ENCODE data around the gene SLC27A2.

SLC27A2 gene

DNA sequence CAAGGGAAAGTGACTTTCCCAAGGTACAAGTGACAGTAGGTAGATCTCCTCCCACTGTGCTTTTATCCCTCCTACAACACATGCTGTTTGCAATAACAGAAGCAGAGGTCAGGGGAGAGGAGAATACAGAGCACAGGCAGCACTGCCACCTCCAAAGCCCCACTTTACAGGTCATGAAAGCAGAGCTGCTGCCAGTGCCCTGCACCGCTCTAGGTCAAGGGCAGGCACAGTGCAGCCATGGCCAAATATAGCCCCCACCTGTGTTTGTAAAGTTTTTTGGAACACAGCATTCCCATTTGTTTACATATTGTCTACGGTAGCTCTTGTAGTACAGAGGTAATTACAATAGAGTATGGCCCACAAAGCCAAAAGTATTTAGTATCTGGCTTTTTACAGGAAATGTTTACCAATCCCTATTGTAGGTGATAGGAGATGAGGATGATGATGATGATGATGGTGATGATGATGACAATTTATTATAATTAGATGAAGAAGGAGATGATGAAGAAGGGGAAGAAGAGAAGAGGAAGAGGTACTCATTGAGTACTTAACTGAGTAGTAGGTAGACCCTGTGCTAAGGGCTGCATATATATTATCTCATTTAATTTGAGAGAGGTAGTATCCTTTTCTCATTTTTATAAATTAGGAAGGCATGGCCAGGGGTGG is 63.1 kb downstream of the SLC27A2 start:
- no peak for DNase-seq

DNA sequence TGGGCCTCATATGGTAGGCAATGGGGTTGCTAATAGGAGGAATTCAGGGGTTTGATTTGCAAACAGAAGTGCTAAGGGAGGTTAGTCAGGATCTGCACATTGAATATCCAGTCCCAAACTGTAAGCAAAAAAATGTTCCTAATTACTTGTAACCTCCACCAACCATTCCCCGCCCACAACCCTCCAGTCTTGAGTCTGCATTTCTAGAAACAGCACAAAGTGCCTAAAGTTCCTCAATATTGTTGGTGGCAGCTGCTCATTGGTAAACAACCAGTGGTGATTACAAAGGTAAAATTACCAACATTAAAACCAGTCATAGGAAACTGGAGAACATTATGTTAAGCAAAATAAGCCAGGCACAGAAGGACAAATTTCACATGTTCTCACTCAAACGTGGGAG is 64.6 kb downstream of the SLC27A2 start:
- DNase-seq, result no peak

DNA sequence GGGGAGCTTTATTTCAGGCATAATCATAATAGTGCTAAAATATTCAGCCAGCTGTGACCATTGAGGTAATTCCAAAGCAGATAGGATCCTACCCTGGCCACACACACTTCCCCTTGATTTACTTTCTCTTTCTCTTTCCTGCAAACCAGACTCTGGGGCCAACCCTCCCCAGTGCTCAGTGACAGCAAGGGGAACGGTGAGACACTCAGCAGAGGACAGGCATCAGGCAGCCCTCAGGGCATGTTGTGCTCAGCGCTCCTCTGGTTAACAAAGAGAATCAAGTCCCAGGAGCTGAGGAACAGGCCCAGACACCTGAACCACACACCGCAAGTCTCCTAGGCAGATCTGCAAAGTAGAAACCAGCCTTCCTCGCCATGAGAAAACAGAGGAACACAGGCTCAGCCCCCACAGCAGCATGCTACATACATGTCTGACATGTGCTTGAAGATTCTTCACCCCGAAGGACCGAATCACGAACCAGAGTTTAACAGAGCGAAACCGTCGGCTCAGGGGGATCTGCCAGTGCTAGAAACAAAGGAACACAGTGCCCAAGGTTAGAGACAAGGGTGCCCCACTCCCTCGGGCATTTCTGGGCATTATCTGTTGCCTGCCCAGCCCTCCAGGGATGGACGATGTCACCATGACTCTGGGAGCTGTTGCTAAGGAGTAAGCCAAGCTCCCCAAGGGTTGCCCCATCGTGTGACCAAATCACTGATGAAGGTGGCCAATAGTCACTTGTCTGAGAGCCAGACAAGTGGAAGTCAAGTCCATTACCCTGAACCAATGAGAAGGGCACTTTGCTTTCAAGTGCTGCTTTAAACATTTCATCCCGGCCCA is 66.0 kb downstream of the SLC27A2 start:
- no peak for DNase-seq

DNA sequence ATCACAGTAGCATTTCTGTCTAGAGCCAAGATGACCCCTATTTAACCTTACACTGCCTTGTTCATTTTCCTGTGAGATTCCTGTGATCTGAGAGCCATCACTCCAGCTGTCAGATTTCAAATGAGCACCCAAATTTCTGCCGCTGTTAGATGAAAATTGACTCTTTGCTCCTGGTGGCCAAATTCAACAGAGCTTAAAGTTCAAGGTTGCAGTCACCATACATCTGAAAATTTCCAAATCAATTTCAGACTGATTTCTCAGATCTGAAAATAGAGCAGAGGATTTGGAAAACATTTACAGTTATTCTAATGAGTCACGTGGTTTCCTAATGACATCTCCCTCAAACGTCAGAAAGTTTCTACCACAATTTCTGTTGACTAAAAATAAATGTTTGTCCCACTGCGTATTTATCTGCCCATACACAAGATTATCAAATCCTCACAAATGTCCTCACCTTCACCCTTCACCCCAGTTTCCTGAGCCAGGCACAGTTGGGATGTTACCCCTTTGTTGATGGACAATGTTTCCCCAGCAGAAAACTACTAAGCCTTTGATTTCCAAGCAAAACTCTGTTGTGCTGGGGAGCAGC is 67.1 kb downstream of the SLC27A2 start:
- DNase-seq, result no peak

DNA sequence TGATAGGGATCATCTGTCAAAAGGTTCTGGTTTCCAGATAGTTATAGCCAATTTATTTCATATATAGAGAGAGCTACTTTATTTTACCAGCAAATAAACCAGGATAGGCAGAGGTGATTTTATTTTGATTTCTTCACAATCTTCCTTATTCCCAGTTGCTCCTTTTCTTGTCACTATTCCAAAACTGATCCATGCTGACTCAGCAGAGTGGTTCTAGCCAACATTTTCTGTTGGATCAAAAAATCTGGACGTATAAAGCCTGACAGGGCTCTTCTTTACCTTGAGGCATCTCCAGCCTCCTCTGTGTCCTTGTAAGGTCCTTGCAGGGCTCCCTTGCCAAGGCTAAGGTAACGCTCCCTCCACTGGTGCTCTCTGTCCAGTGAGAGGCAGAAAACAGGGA is 67.7 kb downstream of the SLC27A2 start:
- DNase-seq, result no peak

DNA sequence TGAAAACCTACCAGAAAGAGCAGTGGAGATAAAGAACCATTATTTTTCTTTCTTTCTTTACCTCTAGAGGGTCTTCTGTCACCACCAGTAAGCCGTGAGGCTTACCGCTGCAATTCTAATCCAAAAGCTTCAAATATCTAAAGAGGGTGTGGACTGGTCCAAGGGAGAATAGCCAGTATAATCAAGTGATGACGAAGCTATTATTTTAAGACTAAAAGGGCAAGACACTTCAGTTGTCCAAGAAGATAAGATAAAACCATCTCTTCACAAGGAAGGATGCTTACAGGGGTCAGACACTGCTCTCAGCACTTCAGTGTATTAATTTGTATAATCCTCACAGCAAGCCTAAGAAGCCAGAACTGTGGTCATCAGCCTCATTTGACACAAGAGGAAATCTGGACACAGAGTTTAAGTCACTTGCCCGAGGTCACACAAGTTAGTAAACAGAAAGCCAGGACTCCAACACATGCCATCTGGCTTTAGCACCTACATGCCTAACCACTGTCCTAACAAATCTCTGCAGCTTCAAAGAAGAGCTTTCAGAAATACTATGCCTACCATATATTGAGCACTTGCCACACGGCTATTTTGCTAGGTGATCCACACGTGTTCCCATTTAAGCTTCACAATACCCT is 68.9 kb downstream of the SLC27A2 start:
- no peak for DNase-seq

DNA sequence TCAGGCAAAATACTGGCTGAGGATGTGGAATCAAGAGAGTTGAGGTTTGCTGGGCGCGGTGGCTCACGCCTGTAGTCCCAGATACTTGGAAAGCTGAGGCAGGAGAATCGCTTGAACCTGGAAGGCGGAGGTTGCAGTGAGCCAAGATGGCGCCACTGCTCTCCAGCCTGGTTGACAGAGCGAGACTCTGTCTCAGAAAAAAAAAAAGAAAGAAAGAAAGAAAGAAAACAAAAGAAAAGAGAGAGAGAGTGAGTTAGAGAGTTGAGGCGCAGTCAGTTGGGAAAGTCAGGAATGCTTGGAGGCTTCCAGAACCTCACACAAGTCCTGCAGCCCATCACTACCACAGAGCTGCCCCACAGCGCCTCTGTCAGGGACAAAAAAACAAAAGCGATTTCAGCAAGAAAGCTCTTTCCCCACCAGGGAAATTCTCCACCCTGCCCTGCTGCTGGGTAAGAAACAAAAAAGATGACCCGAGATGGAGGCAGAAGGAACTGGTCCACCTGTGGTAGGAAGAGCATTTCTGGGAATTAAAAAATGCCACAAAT is 69.7 kb downstream of the SLC27A2 start:
- no peak for DNase-seq

DNA sequence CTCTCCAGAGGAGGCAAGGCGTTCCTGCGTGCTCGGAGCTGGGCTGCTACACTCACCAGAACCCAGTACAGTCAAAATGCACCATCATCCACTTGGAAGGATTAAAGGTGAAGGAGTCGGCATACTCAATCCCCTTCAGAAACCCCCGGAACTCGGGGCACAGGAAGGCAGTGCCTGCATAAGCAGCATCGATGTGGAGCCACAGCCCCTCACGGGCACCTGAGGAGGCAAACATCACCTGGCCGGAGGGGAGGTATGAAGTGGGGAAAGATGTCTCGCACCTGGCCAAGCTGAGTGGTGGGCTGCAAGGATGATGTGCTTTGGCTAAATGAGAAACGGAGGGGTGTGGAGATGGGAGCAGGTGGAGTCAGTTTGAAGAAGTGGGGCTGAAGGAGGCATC is 70.6 kb downstream of the SLC27A2 start:
- DNase-seq, result no peak

DNA sequence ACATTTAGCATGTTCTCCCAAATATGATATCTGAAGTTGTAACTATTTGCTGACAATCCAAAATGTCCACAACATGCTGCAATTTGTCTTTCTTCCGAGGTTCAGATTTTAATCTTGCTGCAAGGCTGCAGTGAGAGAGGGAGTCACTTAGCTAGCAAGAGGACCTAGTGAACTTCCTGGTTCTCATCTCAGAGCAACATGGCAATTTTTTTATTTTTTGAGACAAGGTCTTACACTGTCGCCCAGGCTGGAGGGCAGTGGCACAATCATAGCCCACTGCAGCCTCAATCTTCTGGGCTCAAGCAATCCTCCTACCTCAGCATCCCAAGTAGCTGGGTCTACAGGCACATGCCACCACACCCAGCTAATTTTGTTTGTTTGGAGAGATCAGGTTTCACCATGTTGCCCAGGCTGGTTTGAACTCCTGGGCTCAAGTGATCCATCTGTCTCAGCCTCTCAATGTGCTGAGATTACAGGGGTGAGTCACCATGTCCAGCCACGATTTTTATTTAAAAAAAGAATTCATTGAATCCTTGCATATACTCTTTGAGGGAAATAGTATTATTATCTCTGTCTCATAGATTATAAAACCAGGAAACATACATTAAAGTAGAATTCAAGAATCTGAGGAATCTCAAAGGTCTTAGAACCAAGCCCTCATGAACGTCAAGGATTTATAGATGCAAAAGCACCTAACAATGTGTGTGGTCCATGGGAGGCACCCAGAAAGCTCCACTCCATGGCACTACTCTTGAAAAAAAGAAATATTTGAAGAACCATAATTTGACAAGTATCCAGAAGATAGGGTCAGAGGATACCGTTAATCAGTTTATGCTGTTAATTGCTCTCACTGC is 74.4 kb downstream of the SLC27A2 start:
- DNase-seq, result no peak

DNA sequence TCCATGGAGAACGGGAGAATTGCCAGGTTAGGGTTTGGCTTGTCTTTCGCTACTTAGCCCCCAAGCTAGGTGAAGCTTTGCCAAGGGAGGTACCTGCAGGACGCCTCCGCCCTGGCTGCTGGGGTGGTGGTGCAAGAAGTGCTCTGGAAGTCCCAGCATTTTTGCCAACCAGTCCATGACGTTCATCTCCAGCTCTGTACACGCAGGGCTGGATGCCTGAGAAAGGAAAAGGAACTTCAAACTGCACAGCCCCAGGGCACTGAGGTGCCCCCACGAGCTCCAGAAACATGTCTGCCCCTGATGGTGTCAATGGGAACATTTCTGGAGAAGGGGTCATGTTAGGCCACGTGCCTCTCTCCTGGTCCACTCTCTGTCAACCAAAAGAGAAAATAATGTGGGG is 75.3 kb downstream of the SLC27A2 start:
- DNase-seq, result no peak

DNA sequence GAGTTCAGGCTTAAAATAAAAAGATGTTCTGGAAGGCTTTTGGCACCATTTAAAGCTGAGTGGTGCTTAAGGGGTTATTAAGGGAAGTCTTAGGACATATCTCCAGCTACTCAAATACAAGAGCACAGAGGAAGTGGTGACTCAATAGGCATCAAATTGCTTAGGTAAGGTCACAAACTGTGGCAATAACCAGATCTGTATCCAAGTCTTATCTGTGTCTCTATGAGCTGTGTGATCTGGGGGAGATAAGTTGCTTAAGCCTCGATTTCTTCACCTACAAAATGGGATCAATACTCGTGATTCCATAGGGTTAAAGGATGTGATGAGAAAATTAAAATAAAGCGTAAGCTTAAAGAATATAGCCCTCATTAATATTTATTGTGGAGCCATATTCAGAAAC is 75.9 kb downstream of the SLC27A2 start:
- DNase-seq, result no peak

DNA sequence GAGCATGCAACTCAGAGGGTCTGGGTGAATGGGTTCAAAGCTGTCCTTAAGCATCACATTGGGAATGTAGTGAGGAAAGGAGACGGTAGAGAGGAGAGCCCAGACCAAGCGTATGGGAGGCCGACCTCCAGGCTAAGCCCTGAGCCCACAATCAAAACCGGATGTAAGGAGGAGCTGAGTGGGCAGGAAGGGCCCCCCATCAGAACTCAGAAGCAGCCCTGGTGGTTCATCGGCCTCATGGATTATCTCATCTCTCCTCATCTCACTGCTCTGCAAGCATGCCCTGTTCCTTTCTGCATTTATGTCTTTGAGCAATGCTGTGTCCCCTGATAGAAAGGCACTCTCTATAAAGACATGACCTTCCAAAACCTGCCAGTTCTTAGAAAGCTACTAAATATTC is 77.3 kb downstream of the SLC27A2 start:
- DNase-seq, result no peak

DNA sequence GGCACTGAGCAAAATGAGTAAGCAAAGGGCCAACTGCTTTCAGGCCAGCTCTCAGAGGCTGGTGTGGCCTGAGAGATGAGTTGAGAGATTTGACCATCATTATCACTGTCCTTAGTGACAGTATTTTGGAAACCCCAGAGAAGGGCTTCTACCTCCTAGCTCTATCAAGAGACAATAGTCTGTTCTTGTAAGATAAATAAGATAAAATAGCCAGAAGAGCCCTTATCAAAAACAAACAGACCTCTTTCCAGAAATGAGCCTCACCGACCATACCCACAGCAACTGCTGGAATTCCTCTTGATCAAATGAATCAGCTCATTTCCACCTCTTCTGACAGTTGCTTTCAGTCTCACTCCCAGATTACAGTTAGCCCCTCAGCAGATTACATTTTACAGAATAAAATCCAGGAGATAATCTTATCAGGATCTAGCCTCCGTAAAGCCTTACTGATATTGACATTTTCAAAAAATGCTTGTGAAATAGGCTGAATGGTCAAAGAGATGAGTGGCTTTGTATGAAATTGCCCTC is 79.0 kb downstream of the SLC27A2 start:
- no peak for DNase-seq

DNA sequence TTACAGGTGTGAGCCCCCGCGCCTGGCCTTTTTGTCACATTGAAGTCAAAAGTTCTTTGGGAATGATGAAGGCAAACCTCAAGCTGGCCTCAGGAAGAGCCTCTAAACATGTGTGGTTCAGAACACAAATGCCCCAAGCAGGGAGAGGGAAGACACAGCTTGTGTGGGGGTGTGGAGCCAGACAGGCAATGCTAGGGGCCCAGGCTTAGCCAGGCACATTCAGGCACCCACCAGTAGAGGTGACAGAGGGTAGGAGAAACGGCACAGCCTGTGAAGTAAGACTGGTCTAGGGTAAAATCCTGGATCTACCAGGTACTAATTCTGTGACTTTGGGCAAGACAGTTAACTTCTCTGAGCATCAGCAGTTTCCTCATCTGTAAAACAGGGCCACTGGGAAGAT is 80.0 kb downstream of the SLC27A2 start:
- no peak for DNase-seq

DNA sequence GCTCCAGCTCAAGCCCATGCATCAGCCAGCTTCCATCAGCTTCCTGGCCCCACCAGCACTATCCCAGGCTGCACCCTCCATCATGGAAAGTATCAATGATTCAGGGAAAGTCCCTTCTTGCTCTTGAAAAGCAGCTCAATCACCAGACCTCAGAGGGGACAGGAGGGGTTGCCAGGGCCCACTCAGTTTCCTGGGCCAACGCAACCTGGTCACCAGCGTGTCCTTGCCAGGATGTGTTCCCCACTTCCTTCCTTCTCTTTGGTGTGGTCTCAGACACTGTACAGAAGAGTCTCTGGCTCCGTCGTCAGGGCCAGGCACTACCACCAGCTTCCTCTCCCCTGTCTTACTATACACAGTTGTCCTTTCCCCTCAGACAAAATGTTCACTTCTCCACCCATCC is 80.5 kb downstream of the SLC27A2 start:
- DNase-seq, result no peak

DNA sequence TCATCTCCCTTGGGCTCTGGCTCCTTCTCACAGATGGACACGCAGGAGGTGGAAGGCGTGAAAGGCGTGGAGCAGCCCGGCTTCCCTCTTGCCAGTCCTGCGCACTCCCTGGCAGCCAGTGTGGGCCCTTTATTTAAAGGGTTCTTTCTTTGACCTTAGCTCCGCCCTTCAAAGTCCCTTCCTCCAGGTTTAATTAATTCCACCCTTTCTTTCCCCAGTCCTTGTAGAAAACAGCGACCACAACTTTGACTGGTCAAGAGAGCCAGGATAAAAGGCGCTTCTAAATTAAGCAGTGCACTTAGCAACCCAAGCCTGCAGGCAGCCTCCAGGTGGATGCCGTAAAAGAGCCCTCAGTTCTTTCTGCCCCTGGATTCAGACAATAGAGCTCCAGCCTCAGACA is 83.6 kb downstream of the SLC27A2 start, which contains the start of gene HDC:
TSS of gene HDC (minus strand) at position 107 of the 400 bp plus-strand sequence. CDS start at position 4, 103 bp downstream.
- no peak for DNase-seq

DNA sequence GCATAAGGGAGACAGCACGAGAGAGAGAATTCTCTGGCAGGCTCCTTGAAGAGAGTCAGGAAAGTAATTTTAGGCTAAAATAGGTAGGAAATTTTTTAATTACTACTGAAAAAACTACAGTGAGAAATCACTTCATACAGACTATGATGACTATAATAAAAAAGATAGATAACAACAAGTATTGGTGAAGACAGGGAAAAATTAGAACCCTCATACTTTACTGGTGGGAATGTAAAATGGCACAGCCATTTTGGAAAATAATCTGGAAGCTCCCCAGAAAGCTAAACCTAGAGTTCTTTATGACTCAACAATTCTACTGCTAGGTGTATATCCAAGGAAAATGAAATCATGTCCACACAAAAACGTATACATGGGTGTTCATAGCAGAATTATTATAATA is 85.6 kb downstream of the SLC27A2 start:
- DNase-seq, result no peak

DNA sequence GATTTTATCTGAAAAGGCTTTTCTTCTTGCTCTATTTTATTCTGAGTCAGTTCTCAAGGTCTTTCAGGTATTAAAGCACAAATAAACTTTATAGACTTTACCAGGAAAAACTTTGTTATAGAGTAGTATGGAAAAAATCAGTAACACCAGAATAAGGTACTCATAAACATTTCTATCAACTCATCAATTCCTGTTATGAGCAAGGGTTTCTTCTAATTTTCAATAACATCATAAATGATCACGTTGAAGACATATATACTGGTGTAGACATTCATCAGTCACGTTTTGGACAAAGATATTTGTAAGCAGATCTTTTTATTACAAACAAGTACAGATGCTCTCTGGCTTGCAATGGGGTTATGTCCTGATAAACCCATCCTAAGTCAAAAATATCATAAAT is 93.1 kb downstream of the SLC27A2 start:
- DNase-seq, result no peak

DNA sequence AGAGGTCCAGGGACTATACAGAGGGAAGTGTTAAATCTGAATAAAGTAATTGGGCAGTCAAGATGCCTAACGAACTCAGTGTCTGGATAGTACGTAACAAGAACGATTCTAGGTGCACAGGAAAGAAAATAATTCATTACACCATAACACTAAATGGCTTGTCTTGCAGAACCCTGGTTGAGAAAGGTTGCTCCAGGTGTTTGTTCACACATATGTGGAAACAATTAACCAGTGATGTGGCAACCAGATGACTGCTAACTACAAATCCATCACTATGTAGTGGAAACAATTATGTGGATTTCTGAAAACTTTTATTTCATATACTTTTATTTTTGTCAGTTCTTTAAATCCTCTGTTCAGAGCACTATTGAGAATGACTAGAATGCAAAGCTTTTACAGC is 93.9 kb downstream of the SLC27A2 start:
- DNase-seq, result no peak

DNA sequence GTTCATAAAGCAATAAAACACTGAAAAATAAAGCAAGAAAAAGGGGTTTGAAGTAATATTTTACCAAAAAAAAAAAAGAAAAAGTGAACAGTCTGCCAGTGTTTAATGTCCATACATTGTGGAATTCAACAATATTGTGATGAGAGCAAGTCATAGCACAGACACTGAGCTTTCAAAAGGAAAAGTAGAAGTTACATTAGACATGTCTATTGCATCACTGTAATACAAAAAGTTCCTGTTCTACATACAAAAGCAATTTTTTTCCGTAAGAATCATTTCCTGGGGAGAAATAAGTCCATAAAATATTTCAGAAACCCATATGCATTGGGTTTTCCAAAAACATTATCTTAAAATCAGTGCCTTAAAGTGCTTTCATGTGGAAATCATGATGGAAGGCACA is 95.4 kb downstream of the SLC27A2 start:
- DNase-seq, result no peak

DNA sequence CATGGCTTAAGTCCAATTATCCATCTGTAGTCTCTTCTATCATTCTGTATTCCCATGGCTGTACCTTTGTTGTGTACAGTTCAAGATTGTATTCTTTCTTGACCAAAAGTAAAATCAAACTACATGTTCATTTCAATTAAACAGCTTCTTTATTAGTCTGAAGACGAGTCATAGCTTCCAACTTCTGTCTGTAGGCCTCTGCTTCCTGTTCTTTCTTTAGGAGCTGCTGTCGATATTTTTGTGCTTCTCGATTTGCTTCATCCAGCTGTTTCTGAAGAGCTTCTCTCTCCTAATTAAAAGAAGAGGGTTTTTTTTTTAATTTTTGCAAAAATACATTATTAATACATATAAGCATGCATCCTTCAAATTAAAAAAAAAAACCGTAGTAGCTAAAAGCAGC is 96.5 kb downstream of the SLC27A2 start:
- no peak for DNase-seq

DNA sequence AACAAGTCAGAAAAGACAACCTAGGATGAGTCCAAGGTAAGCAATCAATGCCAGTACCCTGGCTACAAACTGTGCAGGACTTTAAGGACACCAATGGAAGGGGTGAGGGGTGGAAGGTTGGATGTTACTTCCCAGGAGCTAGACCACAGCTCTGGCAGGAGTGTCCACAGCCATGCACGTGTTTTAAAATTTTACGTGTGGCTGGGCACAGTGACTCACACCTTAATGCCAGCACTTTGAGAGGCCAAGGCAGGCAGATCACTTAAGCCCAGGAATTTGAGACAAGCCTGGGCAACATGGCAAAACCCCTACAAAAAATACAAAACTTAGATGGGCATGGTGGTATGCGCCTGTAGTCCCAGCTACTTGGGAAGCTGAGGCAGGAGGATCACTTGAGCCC is 98.3 kb downstream of the SLC27A2 start:
- no peak for DNase-seq

All from NCI-H2081 (cell line).